Sigmoid colon (tissue), 7 donors: Measurements from ENCODE around the gene CDC42BPB. TPM values are rescaled to one million over a fixed set of nuclear protein-coding genes. Genes with fewer than 3 reads are reported as not detected.

Experiments used
- DNase-seq: peaks from one replicate; pipeline ENCODE4 v3.0.0-alpha.2; 2019
- H3K27ac ChIP-seq, 4 donors: fragments of 200-600 bp; sonication (generic); one replicate each; pipeline ENCODE4 v1.5.1; 2016 to 2019; ENCODE audit warnings: mild to moderate bottlenecking in 1 of 4
- H3K27me3 ChIP-seq, 3 donors: fragments of 200-600 bp; sonication (generic); one replicate each; pipeline ENCODE4 v1.5.1; 2019; ENCODE audit warnings: mild to moderate bottlenecking in 1 of 3
- H3K36me3 ChIP-seq, 4 donors: fragments of 200-600 bp; sonication (generic); one replicate each; pipeline ENCODE4 v1.5.1; 2016 to 2019
- H3K4me1 ChIP-seq, 4 donors: fragments of 200-600 bp; sonication (generic); one replicate each; pipeline ENCODE4 v1.5.1; 2017 to 2019
- H3K4me3 ChIP-seq, 4 donors: fragments of 200-600 bp; sonication (generic); one replicate each; pipeline ENCODE4 v1.5.1; 2017 to 2019; ENCODE audit warnings: mild to moderate bottlenecking in 2 of 4, moderate library complexity in 1 of 4
- H3K9me3 ChIP-seq, 4 donors: fragments of 200-600 bp in 3 of 4; sonication (generic) in 3 of 4; one replicate each; pipeline versions ENCODE4 v1.5.1 to v1.6.1; 2013 to 2019
- CTCF ChIP-seq, 4 experiments: fragments of 450-650 bp in 3 of 4; fragments of 200-600 bp in 1 of 4; IDR thresholded peaks; one replicate each; pipeline ENCODE4 v1.5.1; 2016 to 2019; ENCODE audit warnings: antibody characterized with exemption in 4 of 4, mild to moderate bottlenecking in 3 of 4, moderate library complexity in 2 of 4
- EP300 ChIP-seq, 4 donors: sonication (generic); formaldehyde crosslinking; IDR thresholded peaks; one replicate each; pipeline ENCODE4 v1.6.1; 2017; ENCODE audit warnings: antibody characterized with exemption in 4 of 4
- POLR2A ChIP-seq, 2 donors: fragments of 450-650 bp; IDR thresholded peaks; one replicate each; pipeline ENCODE4 v1.6.1; 2016; ENCODE audit warnings: antibody characterized with exemption in 2 of 2, mild to moderate bottlenecking in 2 of 2, moderate library complexity in 2 of 2
- POLR2AphosphoS5 ChIP-seq, 4 donors: sonication (generic); formaldehyde crosslinking; IDR thresholded peaks; one replicate each; pipeline ENCODE4 v1.6.1; 2017; ENCODE audit warnings: antibody characterized with exemption in 4 of 4
- WGBS, 2 donors: extraction: QIAGEN DNeasy Blood & Tissue Kit; methylation state at CpG; one replicate each; pipeline ENCODE4 v1.1.7; 2013; 5-methylcytosine and 5-hydroxymethylcytosine counted together
- intact Hi-C: fragments of 100-400 bp; cut with DNase I; formaldehyde crosslinking; loops from one replicate; pipeline ENCODE4 v1.15.1; 2023
- polyA plus RNA-seq, 3 donors: library from polyadenylated mRNA; stranded (reverse); fragments of 200-250 nt; gene quantifications; one replicate each; pipeline ENCODE4 v1.2.3, GENCODE V29; 2013
- total RNA-seq, 4 donors: library from RNA; depleted of rRNA; stranded (reverse); fragments of >200 nt; gene quantifications; one replicate each; pipeline ENCODE4 v1.1.0, GENCODE V29; 2016
- donor health status: healthy with polysubstance abuse.
- donor health status: Bipolar disorder and iron deficiency.
- donor health status: healthy.

The CDC42BPB gene
- total and polyA plus RNA-seq, 7 donors = 18.0 to 82.3 (median 58.5) TPM

GRCh38 chr14:102975662-102976061 lies 81.7 kb downstream of the CDC42BPB start:
- Histone ChIP-seq H3K27ac (no peak overlapping the region), H3K36me3 (peaks cover 44 to 100% (median 75%) of the 10 kb centered on the region in 4 donors), H3K4me1 (no peaks in the 10 kb centered on the region), H3K27me3 (no peaks in the 10 kb centered on the region), H3K4me3 (no peak overlapping the region), H3K9me3 (no peaks in the 10 kb centered on the region)
- TF ChIP-seq CTCF (IDR thresholded peaks at IDR 0.05) (no peak), EP300 (IDR thresholded peaks at IDR 0.05) (no peak), POLR2AphosphoS5 (IDR thresholded peaks at IDR 0.05) (no peak), POLR2A (IDR thresholded peaks at IDR 0.05) (no peak)
- DNase-seq = no peak
- 93 to 95% methylated on average over 17 of the region's 17 CpGs for WGBS, 2 donors
- intact Hi-C loops = no loop called here

DNA sequence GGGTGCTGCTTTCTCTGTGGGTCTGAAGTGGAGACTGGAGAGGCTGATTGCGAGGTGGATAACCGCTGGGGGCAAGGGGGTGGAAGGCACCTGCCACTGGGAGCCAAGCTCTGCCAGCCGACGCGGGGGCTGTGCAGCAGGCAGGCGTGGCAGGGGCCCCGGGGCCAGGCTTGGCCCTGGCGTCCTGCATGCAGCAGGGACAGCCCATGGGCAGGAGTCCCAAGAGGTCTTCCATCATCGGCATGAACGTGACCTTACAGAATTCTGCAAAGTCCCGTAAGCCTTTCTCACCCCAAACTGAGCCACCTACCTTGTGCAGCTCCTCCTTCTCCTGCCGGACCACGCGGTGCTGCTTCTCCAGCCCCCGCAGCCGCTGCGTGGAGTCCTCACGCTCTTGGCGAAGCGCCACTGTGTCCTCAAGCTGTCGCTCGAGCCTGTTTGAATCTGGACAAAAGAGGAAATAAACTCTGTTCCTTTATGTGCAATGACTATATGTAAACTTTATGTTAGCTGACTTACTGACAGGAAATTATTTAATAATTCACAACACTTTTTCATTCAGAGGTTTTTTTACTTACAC lies 83.6 kb downstream of the CDC42BPB start:
- no peak for TF ChIP-seq POLR2A (IDR thresholded peaks at IDR 0.05)
- no peak for TF ChIP-seq CTCF (IDR thresholded peaks at IDR 0.05)
- no peak for TF ChIP-seq POLR2AphosphoS5 (IDR thresholded peaks at IDR 0.05)
- TF ChIP-seq EP300 (IDR thresholded peaks at IDR 0.05) = no peak
- 72 to 83% methylated on average over 22 of the region's 22 CpGs for WGBS, 2 donors
- Histone ChIP-seq H3K4me1 (no peaks in the 10 kb centered on the region), H3K9me3 (no peaks in the 10 kb centered on the region), H3K27ac (no peak overlapping the region), H3K4me3 (no peak overlapping the region), H3K36me3 (peaks cover 49 to 100% (median 78%) of the 10 kb centered on the region in 4 donors), H3K27me3 (no peaks in the 10 kb centered on the region)
- DNase-seq = no peak
- intact Hi-C loops = no loop called here

GRCh38 chr14:102971836-102972606 lies 85.3 kb downstream of the CDC42BPB start:
- TF ChIP-seq CTCF (IDR thresholded peaks at IDR 0.05) = no peak
- no peak for TF ChIP-seq EP300 (IDR thresholded peaks at IDR 0.05)
- TF ChIP-seq POLR2A (IDR thresholded peaks at IDR 0.05) = no peak
- DNase-seq = no peak
- H3K27ac ChIP-seq = no peak overlapping the region
- H3K27me3 ChIP-seq = no peaks in the 10 kb centered on the region
- intact Hi-C loops = no loop called here
- H3K4me1 ChIP-seq = no peaks in the 10 kb centered on the region
- peaks cover 57 to 100% (median 80%) of the 10 kb centered on the region in 4 donors for H3K36me3 ChIP-seq
- WGBS, 2 donors = 94 to 96% methylated on average over 25 of the region's 25 CpGs
- no peaks in the 10 kb centered on the region for H3K9me3 ChIP-seq
- no peak overlapping the region for H3K4me3 ChIP-seq

DNA sequence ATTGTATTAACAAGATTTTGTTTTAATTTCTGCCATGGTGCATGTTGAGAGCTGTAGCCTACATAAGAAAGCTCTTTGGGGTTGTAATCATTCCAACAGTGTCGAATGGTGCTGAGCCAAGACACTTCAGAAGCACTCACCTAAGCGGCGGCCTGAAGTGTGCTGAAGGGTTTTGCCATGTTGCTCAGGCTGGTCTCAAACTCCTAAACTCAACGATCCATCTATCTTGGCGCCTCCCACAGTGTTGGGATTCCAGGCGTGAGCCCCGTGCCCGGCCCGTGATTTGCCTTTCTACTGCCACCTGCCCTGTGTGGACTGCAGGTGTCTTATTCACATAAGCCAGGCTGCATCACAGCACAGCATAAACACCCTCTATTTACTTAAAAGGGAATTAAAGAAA lies 86.0 kb downstream of the CDC42BPB start:
- H3K27ac ChIP-seq = no peak overlapping the region
- TF ChIP-seq POLR2AphosphoS5 (IDR thresholded peaks at IDR 0.05) (no peak), EP300 (IDR thresholded peaks at IDR 0.05) (no peak), CTCF (IDR thresholded peaks at IDR 0.05) (no peak), POLR2A (IDR thresholded peaks at IDR 0.05) (no peak)
- intact Hi-C loops = no loop called here
- H3K36me3 ChIP-seq = peaks cover 54 to 100% (median 79%) of the 10 kb centered on the region in 4 donors
- no peak overlapping the region for H3K4me3 ChIP-seq
- H3K27me3 ChIP-seq = no peaks in the 10 kb centered on the region
- no peaks in the 10 kb centered on the region for H3K4me1 ChIP-seq
- 93 to 94% methylated on average over 9 of the region's 9 CpGs for WGBS, 2 donors
- no peak for DNase-seq
- no peaks in the 10 kb centered on the region for H3K9me3 ChIP-seq
